ENCODE results near the gene IFRD1. TPM values are rescaled to one million over a fixed set of nuclear protein-coding genes. Genes with fewer than 3 reads are reported as not detected.

Gene IFRD1
- total RNA-seq, 1 experiment from 2014 or later, result 78.8 TPM

GRCh38 chr7:112414855-112415490 lies 35.3 kb upstream of the IFRD1 start:
- H3K4me1 Mint-ChIP-seq (ENCODE audit: low read depth, unreplicated experiment), result no peaks in the 10 kb centered on the region
- no peak overlapping the region for H3K27ac Mint-ChIP-seq (ENCODE audit: unreplicated experiment)
- H3K36me3 ChIP-seq (ENCODE audit: control insufficient read depth, insufficient read depth, low read length), result no peaks in the 10 kb centered on the region
- H3K27me3 Mint-ChIP-seq (ENCODE audit: insufficient read depth, unreplicated experiment), result peaks cover 11% of the 10 kb centered on the region
- H3K4me1 ChIP-seq, result no peaks in the 10 kb centered on the region
- H3K36me3 Mint-ChIP-seq (ENCODE audit: insufficient read depth, unreplicated experiment), result no peaks in the 10 kb centered on the region
- CTCF ChIA-PET, result no interaction called here
- H3K4me3 ChIP-seq (ENCODE audit: low read depth, low read length), result no peak overlapping the region
- H3K9me3 Mint-ChIP-seq (ENCODE audit: unreplicated experiment), result peaks cover 10% of the 10 kb centered on the region
- no peaks in the 10 kb centered on the region for H3K9me3 ChIP-seq
- DNase-seq, result peak in 1 of 2 experiments; percentile 37
- peak; percentile 68 to 70 for TF ChIP-seq CTCF (IDR thresholded peaks at IDR 0.05; ENCODE audit: insufficient read depth in 1 of 2, low read depth in 1 of 2, low read length in 1 of 2, severe bottlenecking in 1 of 2, unreplicated experiment in 1 of 2)
- POLR2A ChIA-PET, result no interaction called here
- no peaks in the 10 kb centered on the region for H3K27me3 ChIP-seq (replicated peaks; ENCODE audit: control insufficient read depth, insufficient read depth, low read length)
- BruUV-seq (replicated peaks), result no TSS peak
- H3K4me3 Mint-ChIP-seq (ENCODE audit: unreplicated experiment), result no peak overlapping the region
- intact Hi-C loops (cut with micrococcal nuclease; ENCODE audit: unreplicated experiment), result loop anchor here (1.0 to 10.0 kb wide), 7 partner anchors 82 to 673 kb away; partner anchors contain the start of genes DOCK4 and ZNF277

- Histone ChIP-seq H3K9me3 (no peaks in the 10 kb centered on the region), H3K27me3 (replicated peaks; ENCODE audit: control insufficient read depth, insufficient read depth, low read length) (no peaks in the 10 kb centered on the region), H3K4me3 (ENCODE audit: low read depth, low read length) (no peak overlapping the region), H3K36me3 (ENCODE audit: control insufficient read depth, insufficient read depth, low read length) (no peaks in the 10 kb centered on the region), H3K4me1 (no peaks in the 10 kb centered on the region)
- ChIA-PET POLR2A (no interaction called here), CTCF (no interaction called here)
- DNase-seq, result no peak
- Mint-ChIP-seq H3K4me1 (ENCODE audit: low read depth, unreplicated experiment) (no peaks in the 10 kb centered on the region), H3K27me3 (ENCODE audit: insufficient read depth, unreplicated experiment) (peaks cover 9% of the 10 kb centered on the region), H3K36me3 (ENCODE audit: insufficient read depth, unreplicated experiment) (no peaks in the 10 kb centered on the region), H3K27ac (ENCODE audit: unreplicated experiment) (no peak overlapping the region), H3K9me3 (ENCODE audit: unreplicated experiment) (peaks cover 10% of the 10 kb centered on the region), H3K4me3 (ENCODE audit: unreplicated experiment) (no peak overlapping the region)
- TF ChIP-seq CTCF (IDR thresholded peaks at IDR 0.05; ENCODE audit: insufficient read depth in 1 of 2, low read depth in 1 of 2, low read length in 1 of 2, severe bottlenecking in 1 of 2, unreplicated experiment in 1 of 2), result no peak
- BruUV-seq (replicated peaks), result no TSS peak
- intact Hi-C loops (cut with micrococcal nuclease; ENCODE audit: unreplicated experiment), result loop anchor here (10.0 kb wide), 1 partner anchor 341 kb away; no protein-coding TSS in a partner anchor
These were observed 34.1 kb upstream of the IFRD1 start for GRCh38 chr7:112416127-112416526.

- Mint-ChIP-seq H3K27me3 (ENCODE audit: insufficient read depth, unreplicated experiment) (peaks cover 4% of the 10 kb centered on the region), H3K36me3 (ENCODE audit: insufficient read depth, unreplicated experiment) (no peaks in the 10 kb centered on the region), H3K9me3 (ENCODE audit: unreplicated experiment) (peaks cover 10% of the 10 kb centered on the region), H3K27ac (ENCODE audit: unreplicated experiment) (no peak overlapping the region), H3K4me3 (ENCODE audit: unreplicated experiment) (no peak overlapping the region), H3K4me1 (ENCODE audit: low read depth, unreplicated experiment) (peaks cover 21% of the 10 kb centered on the region)
- DNase-seq, result no peak
- intact Hi-C loops (cut with micrococcal nuclease; ENCODE audit: unreplicated experiment), result loop anchor here (10.0 kb wide), 1 partner anchor 345 kb away; no protein-coding TSS in a partner anchor
- no TSS peak for BruUV-seq (replicated peaks)
- Histone ChIP-seq H3K36me3 (ENCODE audit: control insufficient read depth, insufficient read depth, low read length) (no peaks in the 10 kb centered on the region), H3K4me1 (peaks cover 15% of the 10 kb centered on the region), H3K4me3 (ENCODE audit: low read depth, low read length) (no peak overlapping the region), H3K27me3 (replicated peaks; ENCODE audit: control insufficient read depth, insufficient read depth, low read length) (no peaks in the 10 kb centered on the region), H3K9me3 (no peaks in the 10 kb centered on the region)
- TF ChIP-seq CTCF (IDR thresholded peaks at IDR 0.05; ENCODE audit: insufficient read depth in 1 of 2, low read depth in 1 of 2, low read length in 1 of 2, severe bottlenecking in 1 of 2, unreplicated experiment in 1 of 2), result no peak
- ChIA-PET POLR2A (interaction anchor here (1.0 kb wide), 1 partner anchor 31 kb away, joined by 5 read pairs; the partner anchor contains the start of gene IFRD1), CTCF (interaction anchor here (0.8 kb wide), 1 partner anchor 31 kb away, joined by 4 read pairs; the partner anchor contains the start of gene IFRD1)
These were observed 30.6 kb upstream of the IFRD1 start for GRCh38 chr7:112419543-112420130.

Data from Caco-2 (cell line).